Endodermal cell (in vitro differentiated cells): ENCODE measurements around the gene SPNS1. TPM values are rescaled to one million over a fixed set of nuclear protein-coding genes. Genes with fewer than 3 reads are reported as not detected.

Source experiments
- DNase-seq: peaks from one replicate; pipeline ENCODE4 v3.0.0-alpha.2; 2017
- H3K27ac ChIP-seq: 2 replicates; pipeline ENCODE4 v1.5.1; 2013; ENCODE audit warnings: mild to moderate bottlenecking, low read depth, low read length, moderate library complexity
- H3K27me3 ChIP-seq: 2 replicates; pipeline ENCODE4 v1.6.1; 2013; ENCODE audit warnings: mild to moderate bottlenecking, low read length, moderate library complexity; ENCODE audit not compliant: insufficient read depth, control insufficient read depth, poor library complexity, severe bottlenecking
- H3K36me3 ChIP-seq: 2 replicates; pipeline ENCODE4 v1.7.0; 2013; ENCODE audit warnings: mild to moderate bottlenecking, low read length, moderate library complexity; ENCODE audit not compliant: control insufficient read depth, insufficient read depth
- H3K4me1 ChIP-seq: one replicate; pipeline ENCODE4 v1.7.0; 2013; ENCODE audit warnings: low read length; ENCODE audit not compliant: control insufficient read depth, insufficient read depth
- H3K4me3 ChIP-seq: 2 replicates; pipeline ENCODE4 v1.5.1; 2013; ENCODE audit warnings: mild to moderate bottlenecking, low read length, moderate library complexity
- H3K9ac ChIP-seq: 2 replicates; pipeline ENCODE4 v1.6.1; 2013; ENCODE audit warnings: mild to moderate bottlenecking, low read length, moderate library complexity; ENCODE audit not compliant: poor library complexity, severe bottlenecking; ENCODE audit errors: extremely low read depth
- H3K9me3 ChIP-seq: 2 replicates; pipeline ENCODE4 v1.6.1; 2013; ENCODE audit warnings: mild to moderate bottlenecking, low read length, moderate library complexity; ENCODE audit not compliant: control insufficient read depth
- H3K27ac Mint-ChIP-seq: 2 replicates; pipeline ENCODE4 v1.8.0; 2020; ENCODE audit warnings: mixed read lengths
- H3K27me3 Mint-ChIP-seq: 2 replicates; pipeline ENCODE4 v1.8.0; 2021; ENCODE audit warnings: mild to moderate bottlenecking, mixed read lengths; ENCODE audit not compliant: insufficient read depth
- H3K36me3 Mint-ChIP-seq: 2 replicates; pipeline ENCODE4 v1.8.0; 2020; ENCODE audit warnings: low read depth, mixed read lengths
- H3K4me1 Mint-ChIP-seq: 2 replicates; pipeline ENCODE4 v1.8.0; 2020; ENCODE audit warnings: mixed read lengths
- H3K4me3 Mint-ChIP-seq: 2 replicates; pipeline ENCODE4 v1.8.0; 2020; ENCODE audit warnings: mild to moderate bottlenecking, moderate library complexity, mixed read lengths
- H3K9me3 Mint-ChIP-seq: 2 replicates; pipeline ENCODE4 v1.8.0; 2020; ENCODE audit warnings: mild to moderate bottlenecking, mixed read lengths
- WGBS, 2 experiments: methylation state at CpG; one replicate each; pipeline versions ENCODE4 v1.1.5 to v1.1.7; 2013; ENCODE audit warnings: missing lambda C conversion rate in 2 of 2, mixed read lengths in 1 of 2; ENCODE audit not compliant: insufficient coverage in 1 of 2, insufficient read length in 1 of 2; 5-methylcytosine and 5-hydroxymethylcytosine counted together
- total RNA-seq, 2 donors: library from RNA; stranded (reverse); fragmentation: NEBNext Ultra II Directional in 1 of 2; extraction: Animal tissue kit (Norgen Biotek cat#: 25700) in 1 of 2; gene quantifications; 2 replicates in 1 of 2; 3 replicates in 1 of 2; pipeline ENCODE4 v1.2.1, GENCODE V29; 2021
- TF ChIP-seq, protein P1 (sequence below): fragments of 200-600 bp; sonication (generic); conservative IDR thresholded peaks from 2 replicates; pipeline ENCODE4 v1.5.0; 2021; ENCODE audit warnings: antibody characterized with exemption, mild to moderate bottlenecking

SPNS1 gene
- total RNA-seq, 2 donors from 2014 or later, result 54.9 to 55.2 TPM

GRCh38 chr16:29028457-29029167, 54.0 kb downstream of the SPNS1 start:
- Mint-ChIP-seq H3K4me1 (peaks cover 7% of the 10 kb centered on the region), H3K36me3 (no peaks in the 10 kb centered on the region), H3K9me3 (no peaks in the 10 kb centered on the region), H3K4me3 (no peak overlapping the region), H3K27ac (peak overlapping the region; percentile 68), H3K27me3 (no peaks in the 10 kb centered on the region)
- H3K4me1 ChIP-seq, result no peaks in the 10 kb centered on the region
- TF ChIP-seq, protein P1, sequence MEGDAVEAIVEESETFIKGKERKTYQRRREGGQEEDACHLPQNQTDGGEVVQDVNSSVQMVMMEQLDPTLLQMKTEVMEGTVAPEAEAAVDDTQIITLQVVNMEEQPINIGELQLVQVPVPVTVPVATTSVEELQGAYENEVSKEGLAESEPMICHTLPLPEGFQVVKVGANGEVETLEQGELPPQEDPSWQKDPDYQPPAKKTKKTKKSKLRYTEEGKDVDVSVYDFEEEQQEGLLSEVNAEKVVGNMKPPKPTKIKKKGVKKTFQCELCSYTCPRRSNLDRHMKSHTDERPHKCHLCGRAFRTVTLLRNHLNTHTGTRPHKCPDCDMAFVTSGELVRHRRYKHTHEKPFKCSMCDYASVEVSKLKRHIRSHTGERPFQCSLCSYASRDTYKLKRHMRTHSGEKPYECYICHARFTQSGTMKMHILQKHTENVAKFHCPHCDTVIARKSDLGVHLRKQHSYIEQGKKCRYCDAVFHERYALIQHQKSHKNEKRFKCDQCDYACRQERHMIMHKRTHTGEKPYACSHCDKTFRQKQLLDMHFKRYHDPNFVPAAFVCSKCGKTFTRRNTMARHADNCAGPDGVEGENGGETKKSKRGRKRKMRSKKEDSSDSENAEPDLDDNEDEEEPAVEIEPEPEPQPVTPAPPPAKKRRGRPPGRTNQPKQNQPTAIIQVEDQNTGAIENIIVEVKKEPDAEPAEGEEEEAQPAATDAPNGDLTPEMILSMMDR, result no peak
- no peaks in the 10 kb centered on the region for H3K27me3 ChIP-seq
- 79% methylated on average over 3 to 7 of the region's 7 CpGs for WGBS, 2 experiments
- no peak overlapping the region for H3K27ac ChIP-seq
- H3K9ac ChIP-seq, result peak overlapping the region; percentile 5
- peak; percentile 53 for DNase-seq
- H3K36me3 ChIP-seq, result no peaks in the 10 kb centered on the region
- H3K4me3 ChIP-seq, result no peak overlapping the region
- H3K9me3 ChIP-seq, result no peaks in the 10 kb centered on the region

DNA sequence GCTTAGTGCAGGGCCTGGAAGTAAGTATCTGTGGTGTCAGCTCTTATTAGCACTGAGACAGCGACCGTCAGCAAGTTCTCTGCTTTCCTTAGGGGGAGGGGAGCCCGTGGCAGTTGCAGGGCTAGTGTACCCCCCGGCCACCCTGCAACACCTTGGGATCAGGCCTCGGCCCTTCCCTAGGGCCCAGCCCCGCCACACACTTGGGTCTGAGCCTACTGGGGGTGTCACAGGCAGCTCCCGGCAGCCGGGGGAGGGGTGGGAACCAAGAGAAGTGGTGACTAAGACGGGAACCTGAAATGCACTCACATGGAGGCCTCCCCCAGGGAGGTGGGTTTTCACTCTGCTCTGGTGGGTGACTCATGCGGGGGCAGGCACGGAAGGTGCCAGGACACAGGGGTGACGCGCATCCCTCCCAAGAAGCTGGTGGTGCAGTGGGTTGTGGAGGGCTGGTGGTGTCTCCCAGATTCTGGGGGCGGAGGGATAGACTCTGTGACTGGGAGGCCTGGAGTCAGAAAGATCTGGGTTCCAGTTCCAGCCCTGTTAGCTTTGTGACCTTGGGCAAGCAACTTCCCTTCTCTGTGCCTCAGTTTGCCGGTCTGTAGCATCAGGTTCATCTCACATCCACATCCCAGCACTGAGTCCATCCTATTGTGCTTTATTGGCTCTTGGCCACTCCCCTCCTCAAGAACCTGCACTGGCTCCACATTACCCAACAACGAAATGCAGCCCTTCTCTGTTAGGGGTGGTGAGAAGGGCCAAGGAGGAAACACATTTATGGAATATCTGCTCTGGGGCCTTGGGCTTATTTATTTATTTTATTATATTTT, 54.8 kb downstream of the SPNS1 start:
- H3K9me3 ChIP-seq, result no peaks in the 10 kb centered on the region
- no peaks in the 10 kb centered on the region for H3K27me3 ChIP-seq
- Mint-ChIP-seq H3K4me1 (peaks cover 7% of the 10 kb centered on the region), H3K4me3 (no peak overlapping the region), H3K9me3 (no peaks in the 10 kb centered on the region), H3K27ac (peak overlapping the region; percentile 68), H3K36me3 (no peaks in the 10 kb centered on the region), H3K27me3 (no peaks in the 10 kb centered on the region)
- no peak overlapping the region for H3K4me3 ChIP-seq
- H3K36me3 ChIP-seq, result no peaks in the 10 kb centered on the region
- H3K9ac ChIP-seq, result peak overlapping the region; percentile 30
- TF ChIP-seq, protein P1, result no peak
- DNase-seq, result peak; percentile 85
- 59 to 72% methylated on average over 9 to 16 of the region's 16 CpGs for WGBS, 2 experiments
- no peak overlapping the region for H3K27ac ChIP-seq
- H3K4me1 ChIP-seq, result no peaks in the 10 kb centered on the region

- no peaks in the 10 kb centered on the region for H3K9me3 ChIP-seq
- H3K9ac ChIP-seq, result no peak overlapping the region
- Mint-ChIP-seq H3K27ac (no peak overlapping the region), H3K4me3 (no peak overlapping the region), H3K4me1 (peaks cover 7% of the 10 kb centered on the region), H3K9me3 (no peaks in the 10 kb centered on the region), H3K27me3 (no peaks in the 10 kb centered on the region), H3K36me3 (no peaks in the 10 kb centered on the region)
- H3K27ac ChIP-seq, result no peak overlapping the region
- no peaks in the 10 kb centered on the region for H3K4me1 ChIP-seq
- H3K36me3 ChIP-seq, result no peaks in the 10 kb centered on the region
- DNase-seq, result no peak
- no peaks in the 10 kb centered on the region for H3K27me3 ChIP-seq
- WGBS, 2 experiments, result 82 to 97% methylated on average over 7 to 8 of the region's 8 CpGs
- TF ChIP-seq, protein P1, result no peak
- no peak overlapping the region for H3K4me3 ChIP-seq
Observed at GRCh38 chr16:29030086-29030840, 55.7 kb downstream of the SPNS1 start.
